RPMI8226 (cell line): ENCODE measurements around the gene PLCH1.

Source experiments
- DNase-seq: peaks from one replicate; pipeline ENCODE4 v3.0.0-alpha.2; 2015

Gene PLCH1

GRCh38 chr3:155603302-155603701 is 141.6 kb downstream of the PLCH1 start:
- no peak for DNase-seq

- no peak for DNase-seq
Measured at GRCh38 chr3:155602307-155602706, 142.6 kb downstream of the PLCH1 start.

GRCh38 chr3:155598671-155599070 is 146.2 kb downstream of the PLCH1 start:
- no peak for DNase-seq

GRCh38 chr3:155596615-155597014 is 148.3 kb downstream of the PLCH1 start:
- DNase-seq = no peak

- DNase-seq = no peak
Measured at GRCh38 chr3:155595371-155595770, 149.5 kb downstream of the PLCH1 start.

GRCh38 chr3:155594526-155595187 is 150.2 kb downstream of the PLCH1 start:
- no peak for DNase-seq

- no peak for DNase-seq
Measured at GRCh38 chr3:155587581-155587980, 157.3 kb downstream of the PLCH1 start.

- no peak for DNase-seq
Measured at GRCh38 chr3:155585384-155585783, 159.5 kb downstream of the PLCH1 start.

GRCh38 chr3:155581579-155581978 is 163.3 kb downstream of the PLCH1 start:
- DNase-seq = peak; percentile 42

GRCh38 chr3:155572085-155572484 is 172.8 kb downstream of the PLCH1 start:
- no peak for DNase-seq

- DNase-seq = no peak
Measured at GRCh38 chr3:155568295-155568694, 176.6 kb downstream of the PLCH1 start.

- DNase-seq = no peak
Measured at GRCh38 chr3:155560594-155560993, 184.3 kb downstream of the PLCH1 start.

- DNase-seq = no peak
Measured at GRCh38 chr3:155560135-155560534, 184.7 kb downstream of the PLCH1 start.

GRCh38 chr3:155556531-155556930 is 188.3 kb downstream of the PLCH1 start:
- no peak for DNase-seq

GRCh38 chr3:155555479-155556060 is 189.3 kb downstream of the PLCH1 start:
- no peak for DNase-seq

GRCh38 chr3:155554777-155555451 is 190.0 kb downstream of the PLCH1 start:
- no peak for DNase-seq

GRCh38 chr3:155553780-155554179 is 191.1 kb downstream of the PLCH1 start:
- no peak for DNase-seq

- no peak for DNase-seq
Measured at GRCh38 chr3:155553326-155553725, 191.5 kb downstream of the PLCH1 start.

GRCh38 chr3:155550391-155550790 is 194.5 kb downstream of the PLCH1 start:
- no peak for DNase-seq

- no peak for DNase-seq
Measured at GRCh38 chr3:155549087-155549486, 195.8 kb downstream of the PLCH1 start.

- no peak for DNase-seq
Measured at GRCh38 chr3:155548195-155548594, 196.7 kb downstream of the PLCH1 start.

GRCh38 chr3:155535098-155535497 is 209.8 kb downstream of the PLCH1 start:
- DNase-seq = no peak

GRCh38 chr3:155528579-155528978 is 216.3 kb downstream of the PLCH1 start:
- DNase-seq = no peak

- no peak for DNase-seq
Measured at GRCh38 chr3:155525324-155525833, 219.5 kb downstream of the PLCH1 start.
